ENCODE results near the gene MARS1.

MARS1 gene

GRCh38 chr12:57448669-57449068 lies 39.2 kb upstream of the MARS1 start:
- no peak for TF ChIP-seq CTCF (IDR thresholded peaks at IDR 0.05)
- no peak for TF ChIP-seq ZFX (IDR thresholded peaks at IDR 0.05; ENCODE audit: borderline replicate concordance)
- no peak overlapping the region for H3K27ac ChIP-seq

GRCh38 chr12:57449375-57449774 lies 38.5 kb upstream of the MARS1 start:
- TF ChIP-seq ZFX (IDR thresholded peaks at IDR 0.05; ENCODE audit: borderline replicate concordance) (no peak), CTCF (IDR thresholded peaks at IDR 0.05) (no peak)
- no peak overlapping the region for H3K27ac ChIP-seq

GRCh38 chr12:57450057-57450456 lies 37.8 kb upstream of the MARS1 start:
- TF ChIP-seq ZFX (IDR thresholded peaks at IDR 0.05; ENCODE audit: borderline replicate concordance): no peak
- TF ChIP-seq CTCF (IDR thresholded peaks at IDR 0.05): no peak
- no peak overlapping the region for H3K27ac ChIP-seq

- no peak for TF ChIP-seq ZFX (IDR thresholded peaks at IDR 0.05; ENCODE audit: borderline replicate concordance)
- no peak overlapping the region for H3K27ac ChIP-seq
Observed at GRCh38 chr12:57451233-57451778, 36.6 kb upstream of the MARS1 start.

- no peak for TF ChIP-seq CTCF (IDR thresholded peaks at IDR 0.05)
- no peak for TF ChIP-seq ZFX (IDR thresholded peaks at IDR 0.05; ENCODE audit: borderline replicate concordance)
- H3K27ac ChIP-seq: no peak overlapping the region
Observed at GRCh38 chr12:57452181-57452936, 35.5 kb upstream of the MARS1 start.

- no peak overlapping the region for H3K27ac ChIP-seq
- TF ChIP-seq ZFX (IDR thresholded peaks at IDR 0.05; ENCODE audit: borderline replicate concordance): no peak
- peak; percentile 99 for TF ChIP-seq CTCF (IDR thresholded peaks at IDR 0.05)
Observed at GRCh38 chr12:57452937-57453509, 34.8 kb upstream of the MARS1 start.

- no peak overlapping the region for H3K27ac ChIP-seq
- TF ChIP-seq CTCF (IDR thresholded peaks at IDR 0.05) (no peak), ZFX (IDR thresholded peaks at IDR 0.05; ENCODE audit: borderline replicate concordance) (no peak)
Observed at GRCh38 chr12:57454213-57454565, 33.7 kb upstream of the MARS1 start.

Data from 22Rv1 (cell line).